Smooth muscle cell of the brain vasculature (primary cell): ENCODE data around the gene PRKG2.
"Not testable (repeated sequence)": the region's sequence is repeated elsewhere in the genome, so short reads cannot be mapped to it uniquely, and the experiment has no call there.

Source experiments
- DNase-seq: peaks from one replicate; pipeline ENCODE4 v3.0.0-alpha.2; 2012; ENCODE audit warnings: low read depth, low spot score

Gene PRKG2, protein sequence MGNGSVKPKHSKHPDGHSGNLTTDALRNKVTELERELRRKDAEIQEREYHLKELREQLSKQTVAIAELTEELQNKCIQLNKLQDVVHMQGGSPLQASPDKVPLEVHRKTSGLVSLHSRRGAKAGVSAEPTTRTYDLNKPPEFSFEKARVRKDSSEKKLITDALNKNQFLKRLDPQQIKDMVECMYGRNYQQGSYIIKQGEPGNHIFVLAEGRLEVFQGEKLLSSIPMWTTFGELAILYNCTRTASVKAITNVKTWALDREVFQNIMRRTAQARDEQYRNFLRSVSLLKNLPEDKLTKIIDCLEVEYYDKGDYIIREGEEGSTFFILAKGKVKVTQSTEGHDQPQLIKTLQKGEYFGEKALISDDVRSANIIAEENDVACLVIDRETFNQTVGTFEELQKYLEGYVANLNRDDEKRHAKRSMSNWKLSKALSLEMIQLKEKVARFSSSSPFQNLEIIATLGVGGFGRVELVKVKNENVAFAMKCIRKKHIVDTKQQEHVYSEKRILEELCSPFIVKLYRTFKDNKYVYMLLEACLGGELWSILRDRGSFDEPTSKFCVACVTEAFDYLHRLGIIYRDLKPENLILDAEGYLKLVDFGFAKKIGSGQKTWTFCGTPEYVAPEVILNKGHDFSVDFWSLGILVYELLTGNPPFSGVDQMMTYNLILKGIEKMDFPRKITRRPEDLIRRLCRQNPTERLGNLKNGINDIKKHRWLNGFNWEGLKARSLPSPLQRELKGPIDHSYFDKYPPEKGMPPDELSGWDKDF

GRCh38 chr4:81214881-81215868 is at the start of gene PRKG2:
Gene PRKG2, minus strand, starts transcription at chr4:81215222. Its CDS starts 10,175 bp downstream, at chr4:81205047.
- no peak for DNase-seq

GRCh38 chr4:81260443-81261101 is 45.5 kb upstream of the PRKG2 start:
- no peak for DNase-seq

GRCh38 chr4:81258841-81259550 is 44.0 kb upstream of the PRKG2 start:
- DNase-seq = no peak

GRCh38 chr4:81257816-81258215 is 42.8 kb upstream of the PRKG2 start:
- no peak for DNase-seq

DNA sequence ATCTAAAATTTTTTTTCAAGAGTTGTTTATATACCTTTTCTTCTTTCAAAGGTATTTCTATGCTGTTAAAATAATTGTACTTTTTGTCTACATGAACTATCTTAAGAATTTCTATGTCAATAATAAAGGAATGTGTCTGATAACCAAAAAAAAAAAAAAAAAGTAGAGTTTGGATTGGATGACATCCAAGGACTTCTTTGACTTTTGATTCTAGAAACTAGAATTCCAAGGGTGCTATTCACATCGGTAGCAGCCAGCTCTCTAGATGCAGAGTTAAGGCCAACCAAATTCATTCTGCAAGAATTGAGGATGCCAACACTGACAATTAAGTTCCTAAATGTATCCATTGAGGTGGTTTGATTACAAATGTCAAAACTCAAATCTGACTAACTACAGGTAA is 42.0 kb upstream of the PRKG2 start:
- no peak for DNase-seq

GRCh38 chr4:81256059-81256970 is 41.3 kb upstream of the PRKG2 start:
- DNase-seq = no peak

DNA sequence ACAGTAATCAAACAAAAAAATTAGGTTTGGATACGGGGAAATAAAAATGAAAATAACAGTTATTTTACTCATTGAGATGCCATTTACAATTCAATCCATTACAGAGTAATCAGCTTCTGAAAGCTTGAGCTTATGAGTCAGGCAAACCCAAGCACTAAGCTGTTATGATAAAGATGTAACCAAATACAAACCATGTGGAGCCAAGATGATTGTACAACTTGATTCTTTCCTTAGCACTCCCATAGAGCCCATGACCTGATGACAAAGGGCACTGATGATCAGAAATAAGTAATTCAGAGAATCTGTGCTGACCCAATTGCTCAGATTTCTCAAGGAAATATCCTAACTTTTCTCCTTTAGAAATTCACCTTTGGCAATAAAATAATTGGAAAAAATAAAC is 40.5 kb upstream of the PRKG2 start:
- DNase-seq = peak; percentile 37

DNA sequence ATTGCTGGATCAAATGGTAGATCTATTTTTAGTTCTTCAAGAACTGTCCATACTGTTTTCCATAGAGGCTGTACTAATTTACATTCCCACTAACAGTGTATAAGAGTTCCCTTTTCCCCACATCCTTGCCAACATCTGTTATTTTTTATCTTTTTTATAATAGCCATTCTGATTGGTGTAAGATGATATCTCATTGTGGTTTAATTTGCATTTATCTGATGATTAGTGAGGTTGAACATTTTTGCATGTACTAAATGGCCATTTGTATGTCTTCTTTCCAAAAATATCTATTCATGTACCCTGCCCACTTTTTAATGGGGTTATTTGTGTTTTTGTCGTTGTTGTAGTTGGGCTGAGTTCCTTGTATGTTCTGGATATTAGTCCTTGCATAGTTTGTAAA is 35.4 kb upstream of the PRKG2 start:
- DNase-seq = no peak

GRCh38 chr4:81245218-81246009 is 30.4 kb upstream of the PRKG2 start:
- no peak for DNase-seq

DNA sequence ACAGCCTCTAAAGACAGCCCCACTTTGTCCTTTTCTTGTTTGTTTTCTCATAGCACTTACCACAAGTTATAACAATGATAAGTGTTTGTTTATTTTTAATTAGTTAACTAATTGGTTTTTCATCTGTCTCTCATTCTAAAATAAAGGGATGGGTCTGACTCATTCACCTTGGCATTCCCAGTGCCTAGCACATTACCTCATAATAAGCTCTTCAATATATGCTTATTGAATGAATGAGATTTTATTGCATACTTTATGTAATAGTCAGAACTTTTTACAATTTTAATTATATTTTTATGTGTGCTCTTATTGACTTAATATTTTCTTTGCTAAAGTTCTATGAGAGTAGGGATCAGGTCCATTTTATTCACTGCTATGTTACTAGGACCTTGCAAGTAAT is 22.8 kb upstream of the PRKG2 start:
- DNase-seq = no peak

DNA sequence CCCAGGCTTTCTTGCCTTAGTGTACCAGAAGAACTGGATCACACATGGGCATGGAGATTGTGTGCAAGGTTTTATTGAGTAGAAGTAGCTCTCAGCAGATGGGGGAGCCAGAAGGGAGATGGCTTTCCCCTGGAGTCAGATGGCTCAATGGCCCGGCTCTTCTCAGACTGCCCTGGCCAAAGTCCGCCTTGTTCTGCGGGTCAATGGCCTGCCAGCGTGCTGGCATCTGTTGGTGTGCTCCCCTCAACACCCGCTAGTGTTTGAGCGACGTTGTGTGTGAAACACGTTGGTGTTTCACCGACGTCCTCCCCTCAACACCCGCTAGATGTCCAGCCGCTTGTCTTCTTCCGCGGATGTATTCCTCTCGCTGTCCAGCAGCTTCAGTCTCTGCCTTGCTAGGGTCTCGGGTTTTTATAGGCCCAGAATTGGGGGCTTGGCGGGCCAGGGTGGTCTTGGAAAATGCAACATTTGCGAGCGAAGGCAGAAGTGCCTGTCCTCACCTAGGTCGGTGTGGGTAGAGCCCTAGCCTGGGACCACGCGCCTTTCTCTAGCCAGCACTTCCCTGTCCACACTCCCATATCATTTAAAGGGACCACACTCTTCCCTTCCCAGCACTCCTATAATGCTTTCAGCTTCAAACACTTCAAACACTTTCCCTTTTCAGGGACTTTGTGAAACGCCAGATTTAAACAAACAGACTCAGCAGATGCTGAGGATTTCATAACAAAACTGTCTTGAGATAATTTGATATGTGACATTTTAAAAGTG is 21.1 kb upstream of the PRKG2 start:
- DNase-seq = no peak

GRCh38 chr4:81227968-81228367 is 12.9 kb upstream of the PRKG2 start:
- no peak for DNase-seq

- DNase-seq = no peak
These were observed 12.1 kb upstream of the PRKG2 start for GRCh38 chr4:81227138-81227537.

DNA sequence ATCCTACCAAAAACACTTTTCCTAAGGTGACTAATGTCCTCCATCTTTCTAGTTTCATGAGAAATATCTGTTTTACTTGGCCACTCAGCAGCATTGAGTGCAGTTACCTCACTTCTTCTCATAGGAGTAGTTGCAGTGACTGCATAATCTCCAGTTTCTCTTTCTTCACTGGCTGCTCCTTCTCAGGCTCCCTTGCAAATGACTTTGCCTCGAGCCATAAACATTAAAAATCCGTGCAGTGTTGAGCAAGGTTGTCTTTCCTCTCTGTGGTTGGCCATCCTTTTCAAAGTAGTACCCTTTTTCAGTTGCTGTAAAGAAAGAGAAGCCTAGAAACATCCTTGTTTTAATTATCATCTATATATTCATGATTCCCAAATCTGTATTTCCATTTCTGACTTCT is 10.2 kb upstream of the PRKG2 start:
- DNase-seq = no peak

DNA sequence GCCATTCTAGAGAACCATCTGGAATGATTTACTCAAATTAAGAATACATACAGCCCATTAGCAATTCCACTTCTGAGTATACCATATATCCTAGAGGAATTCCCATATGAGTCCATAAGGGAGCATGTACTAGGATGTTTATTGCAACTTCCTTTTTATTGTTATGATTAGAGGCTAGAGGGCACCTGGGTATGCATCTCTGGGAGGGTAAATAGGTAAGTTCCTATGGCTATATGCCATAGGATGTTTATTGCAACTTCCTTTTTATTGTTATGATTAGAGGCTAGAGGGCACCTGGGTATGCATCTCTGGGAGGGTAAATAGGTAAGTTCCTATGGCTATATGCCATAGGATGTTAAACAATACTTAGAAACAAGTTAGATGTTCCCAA is 7.1 kb upstream of the PRKG2 start:
- not testable (repeated sequence) for DNase-seq

DNA sequence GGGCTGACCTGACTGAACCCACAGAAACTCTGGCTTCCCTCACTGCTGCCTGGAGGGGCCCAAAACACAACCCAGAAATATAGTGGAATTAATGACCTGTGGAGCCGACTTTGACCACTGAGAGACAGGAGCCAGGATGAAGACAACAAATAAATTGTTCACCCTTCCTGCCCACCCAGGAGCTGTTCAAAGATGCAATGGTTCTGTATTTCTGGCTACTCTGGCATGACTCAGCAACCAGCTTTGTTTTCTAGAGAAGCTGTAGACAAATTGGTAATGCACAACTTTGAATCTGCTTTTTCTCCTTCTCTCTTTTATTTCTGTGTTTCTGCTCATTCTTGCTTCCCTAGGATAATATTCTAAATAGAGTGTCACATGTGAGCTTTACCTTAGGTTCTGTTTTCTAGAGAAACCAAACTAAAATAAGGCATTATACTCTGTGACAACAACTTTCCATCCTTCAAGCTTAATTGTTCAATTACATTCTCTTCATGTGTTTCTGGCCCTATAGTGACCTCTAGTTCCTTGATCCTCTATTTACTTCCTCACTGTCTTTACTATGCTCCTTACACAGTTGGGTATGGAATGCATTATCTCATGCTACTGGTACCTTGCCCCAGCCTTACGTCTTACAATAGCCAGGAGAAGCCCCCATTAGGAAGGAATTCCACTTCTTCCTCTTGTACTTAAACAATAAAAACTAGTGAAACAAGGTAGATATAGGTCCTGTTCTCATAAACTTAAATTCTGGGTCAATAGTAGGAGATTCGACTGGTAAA is 6.5 kb upstream of the PRKG2 start:
- no peak for DNase-seq

GRCh38 chr4:81220271-81220670 is 5.2 kb upstream of the PRKG2 start:
- DNase-seq = no peak
